Measurements from ENCODE around the gene PDE4A.
A peak's percentile ranks its signal among the peaks of the same experiment; 100 is the strongest.

PDE4A gene

GRCh38 chr19:10491472-10492047, 71.2 kb downstream of the PDE4A start:
- in situ Hi-C loops (cut with HindIII; ENCODE audit: low pct_ligation_motif_present, low pct_unique_long_range_greater_than_20kb, low sequenced_read_pairs): no loop called here
- DNase-seq: no peak

DNA sequence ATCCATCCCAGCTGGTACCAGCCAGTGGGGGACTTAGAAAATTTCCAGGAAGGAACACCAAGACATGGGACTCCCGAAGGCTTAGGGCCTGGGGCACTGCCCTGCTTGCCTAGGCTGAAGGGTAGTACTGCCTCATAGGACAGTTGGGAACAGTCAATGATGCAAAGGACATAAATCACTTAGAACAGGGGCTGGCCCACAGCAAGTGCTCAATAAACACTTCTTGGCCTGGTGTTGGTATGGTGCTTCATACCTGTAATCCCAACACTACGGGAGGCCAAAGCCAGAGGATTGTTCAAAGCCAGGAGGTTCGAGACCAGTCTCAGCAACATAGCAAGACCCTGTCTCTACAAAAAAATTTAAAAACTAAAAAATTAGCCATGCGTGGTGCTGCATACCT, 77.0 kb downstream of the PDE4A start:
- no peak for DNase-seq
- in situ Hi-C loops (cut with HindIII; ENCODE audit: low pct_ligation_motif_present, low pct_unique_long_range_greater_than_20kb, low sequenced_read_pairs): no loop called here

DNA sequence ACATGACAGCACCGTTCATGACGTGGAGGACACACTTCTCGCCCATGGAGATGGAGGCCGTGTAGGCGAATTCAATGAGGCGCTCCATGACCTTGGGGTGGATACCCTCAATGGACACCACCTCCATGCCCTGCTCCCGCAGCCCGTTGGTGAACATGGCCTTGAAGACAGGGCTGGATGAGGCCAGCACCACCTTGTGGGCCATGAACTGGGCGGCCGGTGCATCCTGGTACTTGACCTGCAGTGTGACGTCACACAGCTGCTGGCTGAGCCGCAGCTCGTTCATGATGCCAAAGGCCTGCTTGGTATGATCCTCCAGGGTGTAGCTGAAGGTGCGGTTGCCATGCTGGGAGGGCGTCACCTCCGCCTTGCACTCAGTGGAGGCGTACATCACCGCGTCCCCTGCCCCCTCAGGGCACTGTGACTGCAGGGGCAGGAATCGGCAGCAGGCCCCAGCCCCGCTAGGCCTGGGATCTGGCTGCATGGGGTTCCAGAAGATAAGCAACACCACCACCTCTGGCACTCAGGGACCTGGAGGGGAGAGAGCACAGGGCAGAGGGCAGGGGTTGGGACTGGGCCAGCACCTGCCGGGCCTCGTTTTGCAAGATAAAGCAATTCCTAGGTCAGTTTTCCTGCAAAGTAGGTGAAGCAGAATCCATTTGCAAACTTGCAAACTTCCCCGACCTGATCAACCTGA, 79.4 kb downstream of the PDE4A start:
- in situ Hi-C loops (cut with HindIII; ENCODE audit: low pct_ligation_motif_present, low pct_unique_long_range_greater_than_20kb, low sequenced_read_pairs): no loop called here
- no peak for DNase-seq

DNA sequence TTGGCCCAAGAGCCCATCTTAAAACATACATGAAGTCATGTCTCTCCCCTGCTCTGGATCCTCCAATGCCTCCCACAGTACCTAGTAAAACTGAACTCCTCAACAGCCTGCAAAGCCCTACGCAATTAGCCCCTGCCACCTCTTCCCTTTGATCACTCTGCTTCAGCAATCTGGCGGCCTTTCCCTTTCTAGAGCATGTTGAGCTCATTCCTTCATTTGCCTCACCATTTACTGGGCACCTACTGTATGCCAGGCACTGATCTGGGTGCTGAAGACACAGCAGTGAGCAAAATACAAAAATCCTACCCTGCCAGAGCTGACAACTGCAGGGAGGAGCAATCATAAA, 79.9 kb downstream of the PDE4A start:
- DNase-seq: no peak
- in situ Hi-C loops (cut with HindIII; ENCODE audit: low pct_ligation_motif_present, low pct_unique_long_range_greater_than_20kb, low sequenced_read_pairs): no loop called here

- in situ Hi-C loops (cut with HindIII; ENCODE audit: low pct_ligation_motif_present, low pct_unique_long_range_greater_than_20kb, low sequenced_read_pairs): no loop called here
- DNase-seq: peak; percentile 48
These were observed 81.7 kb downstream of the PDE4A start for GRCh38 chr19:10501971-10502523.

GRCh38 chr19:10502524-10503001, 82.2 kb downstream of the PDE4A start:
- in situ Hi-C loops (cut with HindIII; ENCODE audit: low pct_ligation_motif_present, low pct_unique_long_range_greater_than_20kb, low sequenced_read_pairs): no loop called here
- DNase-seq: peak; percentile 84

DNA sequence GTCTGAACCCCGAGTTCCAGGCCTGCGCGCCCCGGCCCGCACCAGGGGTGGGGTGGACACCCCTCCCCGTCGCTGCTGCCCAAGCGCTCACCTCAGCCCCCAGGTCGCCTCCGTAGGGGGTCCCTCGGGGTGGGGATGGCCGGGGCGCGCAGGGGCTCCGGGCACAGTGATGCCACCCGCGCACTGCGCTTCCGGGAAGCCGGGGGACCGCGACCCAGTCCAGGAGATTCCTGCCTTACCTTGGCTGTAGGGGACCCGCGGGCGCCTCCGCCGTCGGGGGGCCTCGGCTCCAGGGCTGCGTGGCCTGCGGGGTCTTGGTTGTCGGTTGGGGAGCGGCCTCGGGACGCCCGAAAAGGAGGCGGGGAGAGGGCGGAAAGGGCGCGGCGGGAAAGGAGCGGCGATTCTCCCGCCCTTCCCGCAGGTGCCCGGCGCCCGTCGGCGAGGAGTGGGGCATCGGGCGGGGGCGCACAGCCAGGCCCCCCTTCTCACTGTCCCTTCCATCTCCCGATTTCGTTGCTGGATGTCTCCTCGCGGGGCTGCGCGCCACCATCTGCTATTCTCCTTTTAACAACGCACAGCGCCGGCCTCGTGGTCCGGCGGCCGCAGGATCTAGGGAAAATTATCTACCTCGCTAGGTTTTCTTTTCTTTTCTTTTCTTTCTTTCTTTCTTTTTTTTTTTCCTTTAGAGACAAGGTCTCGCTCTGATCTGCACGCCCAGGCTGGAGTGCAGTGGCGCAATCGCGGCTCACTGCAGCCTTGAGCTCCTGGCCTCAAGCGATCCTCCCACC, 82.9 kb downstream of the PDE4A start, which contains the start of gene KEAP1:
TSS of gene KEAP1 (minus strand) at position 355 of the 788 bp plus-strand sequence. CDS start 3,323 bp downstream, outside the sequence.
- peak; percentile 39 for DNase-seq

GRCh38 chr19:10505583-10506229, 85.4 kb downstream of the PDE4A start:
- in situ Hi-C loops (cut with HindIII; ENCODE audit: low pct_ligation_motif_present, low pct_unique_long_range_greater_than_20kb, low sequenced_read_pairs): no loop called here

More for the DNA sequence above, 82.9 kb downstream of the PDE4A start, which contains the start of gene KEAP1:
- in situ Hi-C loops (cut with HindIII; ENCODE audit: low pct_ligation_motif_present, low pct_unique_long_range_greater_than_20kb, low sequenced_read_pairs): no loop called here

GRCh38 chr19:10508036-10508435, 87.7 kb downstream of the PDE4A start:
- no peak for DNase-seq
- in situ Hi-C loops (cut with HindIII; ENCODE audit: low pct_ligation_motif_present, low pct_unique_long_range_greater_than_20kb, low sequenced_read_pairs): no loop called here

More at GRCh38 chr19:10505583-10506229, 85.4 kb downstream of the PDE4A start:
- DNase-seq: peak; percentile 25

DNA sequence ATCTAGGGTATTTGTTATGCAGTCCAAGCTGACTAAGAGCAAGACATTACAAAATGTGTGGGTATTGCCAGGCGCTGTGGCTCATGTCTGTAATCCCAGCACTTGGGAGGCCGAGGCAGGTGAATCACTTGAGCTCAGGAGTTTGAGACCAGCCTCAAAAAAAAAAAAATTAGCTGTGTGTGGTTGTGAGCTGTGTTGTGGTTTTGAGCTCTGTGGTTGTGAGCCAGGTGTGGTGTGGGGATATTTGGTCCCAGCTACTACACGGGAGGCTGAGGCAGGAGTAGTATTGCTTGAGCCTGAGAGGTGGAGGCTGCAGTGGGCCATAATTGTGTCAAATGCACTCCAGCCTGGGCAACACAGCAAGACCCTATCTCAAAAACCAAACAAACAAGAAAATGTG, 88.4 kb downstream of the PDE4A start:
- in situ Hi-C loops (cut with HindIII; ENCODE audit: low pct_ligation_motif_present, low pct_unique_long_range_greater_than_20kb, low sequenced_read_pairs): no loop called here
- no peak for DNase-seq

GRCh38 chr19:10510301-10510802, 90.0 kb downstream of the PDE4A start:
- peak; percentile 13 for DNase-seq
- in situ Hi-C loops (cut with HindIII; ENCODE audit: low pct_ligation_motif_present, low pct_unique_long_range_greater_than_20kb, low sequenced_read_pairs): no loop called here

DNA sequence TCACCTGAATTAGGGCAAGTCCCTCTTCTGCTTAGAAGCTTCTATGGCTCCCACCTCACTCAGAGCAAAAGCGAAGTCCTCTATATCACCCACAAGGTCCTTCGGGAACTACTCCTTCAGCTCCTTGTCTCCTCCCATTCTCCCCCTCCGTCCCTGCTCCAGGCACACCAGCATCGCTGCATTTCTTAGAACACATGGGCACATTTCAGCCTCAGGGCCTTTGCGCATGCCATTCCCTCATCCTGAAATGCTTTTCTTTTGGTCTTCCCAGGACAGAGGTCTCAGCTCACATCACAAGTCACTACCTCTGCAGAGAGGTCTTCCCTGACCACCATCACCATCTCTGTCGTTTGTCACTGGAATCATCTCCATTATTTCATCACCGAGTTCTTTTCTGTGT, 92.9 kb downstream of the PDE4A start:
- in situ Hi-C loops (cut with HindIII; ENCODE audit: low pct_ligation_motif_present, low pct_unique_long_range_greater_than_20kb, low sequenced_read_pairs): no loop called here
- no peak for DNase-seq

- DNase-seq: no peak
- in situ Hi-C loops (cut with HindIII; ENCODE audit: low pct_ligation_motif_present, low pct_unique_long_range_greater_than_20kb, low sequenced_read_pairs): no loop called here
These were observed 94.1 kb downstream of the PDE4A start for GRCh38 chr19:10514211-10515145.

DNA sequence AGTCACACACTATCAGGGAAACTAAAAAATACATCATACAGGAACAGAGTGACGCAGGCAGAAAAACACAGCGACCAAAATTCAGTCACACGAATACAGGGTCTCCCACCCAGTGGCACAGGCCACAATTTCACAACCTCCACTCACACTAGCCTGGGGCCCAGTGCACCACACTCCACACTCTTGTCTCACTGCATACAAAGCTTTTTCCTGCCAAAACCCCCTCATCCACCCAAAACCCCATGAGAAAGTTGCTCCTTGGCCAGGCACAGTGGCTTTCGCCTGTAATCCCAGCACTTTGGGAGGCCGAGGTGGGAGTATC, 95.7 kb downstream of the PDE4A start:
- DNase-seq: no peak
- in situ Hi-C loops (cut with HindIII; ENCODE audit: low pct_ligation_motif_present, low pct_unique_long_range_greater_than_20kb, low sequenced_read_pairs): no loop called here

GRCh38 chr19:10516671-10517286, 96.4 kb downstream of the PDE4A start:
- in situ Hi-C loops (cut with HindIII; ENCODE audit: low pct_ligation_motif_present, low pct_unique_long_range_greater_than_20kb, low sequenced_read_pairs): no loop called here
- DNase-seq: no peak

DNA sequence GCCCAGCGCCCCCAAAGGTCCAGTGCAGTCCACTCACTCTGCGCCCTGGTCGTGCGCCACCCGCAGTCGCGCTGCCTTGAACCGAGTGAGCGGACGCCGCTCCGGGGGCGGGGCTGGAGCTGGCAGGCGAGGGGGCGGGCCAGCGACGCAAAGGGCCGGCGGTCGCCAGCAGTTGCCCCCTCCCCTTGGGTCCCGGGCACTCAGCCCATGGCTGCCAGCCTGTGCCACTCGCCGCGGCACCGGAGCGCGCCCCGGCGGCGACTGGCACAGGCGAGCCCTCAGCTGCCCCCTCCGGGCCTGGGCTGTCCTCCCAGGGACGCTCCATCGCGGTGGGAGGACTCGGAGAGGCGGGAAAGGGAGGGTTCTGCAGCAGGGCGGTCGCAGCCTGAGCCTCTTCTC, 97.0 kb downstream of the PDE4A start, which contains the start of gene S1PR5:
TSS of gene S1PR5 (minus strand) at position 87 of the 399 bp plus-strand sequence. CDS start 2,436 bp downstream, outside the sequence.
- in situ Hi-C loops (cut with HindIII; ENCODE audit: low pct_ligation_motif_present, low pct_unique_long_range_greater_than_20kb, low sequenced_read_pairs): no loop called here
- DNase-seq: peak; percentile 15

DNA sequence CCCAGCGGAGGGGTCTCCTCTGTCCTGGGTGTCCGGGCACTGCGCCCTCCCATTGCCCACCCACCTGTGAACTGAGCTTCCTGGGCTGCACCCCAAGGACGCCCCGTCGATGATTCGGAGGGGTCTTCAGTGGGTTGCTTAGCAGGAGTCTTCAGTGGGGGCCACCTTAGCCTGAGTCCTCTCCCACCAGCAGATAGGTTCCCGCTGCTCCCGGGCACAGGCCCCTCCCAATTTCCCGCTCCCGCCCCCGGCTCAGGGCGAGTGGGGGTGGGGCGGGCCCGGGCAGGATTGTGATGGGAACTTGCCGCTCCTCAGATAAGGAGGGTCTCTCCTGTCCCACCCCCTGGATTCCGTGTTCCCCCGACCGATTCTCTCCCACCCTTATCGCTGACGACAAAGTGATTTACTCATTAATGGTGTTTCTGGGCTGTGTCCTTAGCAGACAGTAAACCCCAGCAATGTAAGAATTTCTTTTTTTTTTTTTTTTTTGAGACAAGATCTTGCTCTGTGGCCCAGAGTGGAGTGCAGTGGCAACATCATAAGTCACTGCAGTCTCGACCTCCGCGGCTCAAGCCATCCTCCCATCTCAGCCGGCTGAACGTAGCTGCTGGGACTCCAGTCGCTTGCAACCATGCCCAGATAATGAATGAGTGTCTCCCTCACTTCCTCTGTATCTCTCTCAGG, 97.6 kb downstream of the PDE4A start:
- DNase-seq: peak; percentile 14
- in situ Hi-C loops (cut with HindIII; ENCODE audit: low pct_ligation_motif_present, low pct_unique_long_range_greater_than_20kb, low sequenced_read_pairs): no loop called here

Measured in ACHN (cell line).